H9 (cell line): ENCODE measurements around the gene ZNF512B. TPM values are rescaled to one million over a fixed set of nuclear protein-coding genes. Genes with fewer than 3 reads are reported as not detected.

Experiments used
- DNase-seq: peaks from one replicate; pipeline ENCODE4 v3.0.0-alpha.2; 2017
- H2AFZ ChIP-seq: one replicate; pipeline ENCODE4 v1.6.1; 2013; ENCODE audit warnings: mild to moderate bottlenecking, low read length, control low read depth, moderate library complexity
- H2AK5ac ChIP-seq: 2 replicates; pipeline ENCODE4 v1.6.1; 2013; ENCODE audit warnings: low read length, control low read depth, mixed read lengths; ENCODE audit not compliant: insufficient read length
- H2BK120ac ChIP-seq: one replicate; pipeline ENCODE4 v1.6.1; 2013; ENCODE audit warnings: low read depth, mild to moderate bottlenecking, low read length, control low read depth, inconsistent platforms; ENCODE audit not compliant: poor library complexity, severe bottlenecking
- H2BK12ac ChIP-seq: 2 replicates; pipeline ENCODE4 v1.6.1; 2013; ENCODE audit warnings: low read length, control low read depth, mixed read lengths, low read depth; ENCODE audit not compliant: insufficient read length
- H2BK15ac ChIP-seq: 2 replicates; pipeline ENCODE4 v1.6.1; 2013; ENCODE audit warnings: low read depth, low read length, control low read depth
- H2BK20ac ChIP-seq: one replicate; pipeline ENCODE4 v1.6.1; 2013; ENCODE audit warnings: low read depth, mild to moderate bottlenecking, low read length, control low read depth, inconsistent platforms; ENCODE audit not compliant: poor library complexity, severe bottlenecking
- H2BK5ac ChIP-seq: 2 replicates; pipeline ENCODE4 v1.6.1; 2013; ENCODE audit warnings: low read length, control low read depth, mixed read lengths; ENCODE audit not compliant: insufficient read length
- H3K14ac ChIP-seq: 2 replicates; pipeline ENCODE4 v1.6.1; 2013; ENCODE audit warnings: low read length, control low read depth; ENCODE audit not compliant: insufficient read depth
- H3K18ac ChIP-seq: 2 replicates; pipeline ENCODE4 v1.6.1; 2013; ENCODE audit warnings: low read depth, mild to moderate bottlenecking, mixed read lengths, low read length, control low read depth; ENCODE audit not compliant: insufficient read length
- H3K23ac ChIP-seq: 2 replicates; pipeline ENCODE4 v1.6.1; 2013; ENCODE audit warnings: low read length, control low read depth, mixed read lengths, low read depth; ENCODE audit not compliant: insufficient read length
- H3K23me2 ChIP-seq: 2 replicates; pipeline ENCODE4 v1.6.1; 2013; ENCODE audit warnings: low read depth, mild to moderate bottlenecking, mixed read lengths, low read length, control low read depth; ENCODE audit not compliant: insufficient read length, poor library complexity, severe bottlenecking
- H3K27ac ChIP-seq: 2 replicates; pipeline ENCODE4 v1.5.1; 2013; ENCODE audit warnings: low read length, control low read depth, mixed read lengths, low read depth; ENCODE audit not compliant: insufficient read length
- H3K27me3 ChIP-seq: 2 replicates; pipeline ENCODE4 v1.6.1; 2013; ENCODE audit warnings: low read length, control low read depth, inconsistent platforms; ENCODE audit not compliant: insufficient read depth
- H3K4ac ChIP-seq: 2 replicates; pipeline ENCODE4 v1.6.1; 2013; ENCODE audit warnings: low read depth, mild to moderate bottlenecking, control low read depth, inconsistent platforms, low read length, moderate library complexity
- H3K4me1 ChIP-seq: 2 replicates; pipeline ENCODE4 v1.6.1; 2013; ENCODE audit warnings: low read length, control low read depth, inconsistent platforms; ENCODE audit not compliant: insufficient read depth
- H3K4me2 ChIP-seq: 2 replicates; pipeline ENCODE4 v1.6.1; 2013; ENCODE audit warnings: low read length, control low read depth, mixed read lengths; ENCODE audit not compliant: insufficient read length, insufficient read depth
- H3K56ac ChIP-seq: 2 replicates; pipeline ENCODE4 v1.6.1; 2013; ENCODE audit warnings: low read depth, mild to moderate bottlenecking, mixed read lengths, low read length, control low read depth; ENCODE audit not compliant: insufficient read length
- H3K79me1 ChIP-seq: 2 replicates; pipeline ENCODE4 v1.6.1; 2013; ENCODE audit warnings: low read depth, mild to moderate bottlenecking, moderate library complexity, low read length, control low read depth, inconsistent platforms; ENCODE audit not compliant: insufficient read depth, poor library complexity, severe bottlenecking
- H3K79me2 ChIP-seq: 2 replicates; pipeline ENCODE4 v1.6.1; 2013; ENCODE audit warnings: low read length, control low read depth, inconsistent platforms; ENCODE audit not compliant: insufficient read depth
- H3K9ac ChIP-seq: 2 replicates; pipeline ENCODE4 v1.6.1; 2013; ENCODE audit warnings: low read length, control low read depth, mixed read lengths; ENCODE audit not compliant: insufficient read length; ENCODE audit errors: extremely low read depth
- H3K9me3 ChIP-seq: one replicate; pipeline ENCODE4 v1.6.1; 2013; ENCODE audit warnings: low read depth, low read length, inconsistent platforms; ENCODE audit not compliant: control insufficient read depth
- H3T11ph ChIP-seq: one replicate; pipeline ENCODE4 v1.6.1; 2013; ENCODE audit warnings: mild to moderate bottlenecking, low read length, control low read depth, inconsistent platforms
- H4K20me1 ChIP-seq: one replicate; pipeline ENCODE4 v1.6.1; 2013; ENCODE audit not compliant: control insufficient read depth, insufficient read length, insufficient read depth
- H4K5ac ChIP-seq: 2 replicates; pipeline ENCODE4 v1.6.1; 2013; ENCODE audit warnings: low read depth, mild to moderate bottlenecking, mixed read lengths, low read length, control low read depth; ENCODE audit not compliant: insufficient read length
- H4K8ac ChIP-seq: replicated peaks from 2 replicates; pipeline ENCODE4 v1.6.1; 2013; ENCODE audit warnings: low read length, control low read depth, mixed read lengths, low read depth; ENCODE audit not compliant: insufficient read length
- H4K91ac ChIP-seq: 2 replicates; pipeline ENCODE4 v1.6.1; 2013; ENCODE audit warnings: low read depth, mild to moderate bottlenecking, moderate library complexity, mixed read lengths, low read length, control low read depth; ENCODE audit not compliant: insufficient read length
- H3K27ac Mint-ChIP-seq, 3 experiments: 2 replicates in 2 of 3; 3 replicates in 1 of 3; pipeline ENCODE4 v1.8.0; 2020 to 2021; ENCODE audit warnings: mixed read lengths in 3 of 3, mild to moderate bottlenecking in 1 of 3, moderate library complexity in 1 of 3
- H3K27me3 Mint-ChIP-seq: 2 replicates; pipeline ENCODE4 v1.8.0; 2021; ENCODE audit warnings: low read depth, mild to moderate bottlenecking, moderate library complexity, mixed read lengths
- H3K36me3 Mint-ChIP-seq, 3 experiments: 2 replicates in 2 of 3; 3 replicates in 1 of 3; pipeline ENCODE4 v1.8.0; 2020 to 2021; ENCODE audit warnings: low read depth in 3 of 3, mixed read lengths in 3 of 3; ENCODE audit not compliant: insufficient read depth in 1 of 3
- H3K4me1 Mint-ChIP-seq, 2 experiments: 2 replicates each; pipeline ENCODE4 v1.8.0; 2020; ENCODE audit warnings: mixed read lengths in 2 of 2
- H3K4me3 Mint-ChIP-seq, 2 experiments: 2 replicates in 1 of 2; 3 replicates in 1 of 2; pipeline ENCODE4 v1.8.0; 2020 to 2021; ENCODE audit warnings: mild to moderate bottlenecking in 2 of 2, mixed read lengths in 2 of 2, moderate library complexity in 1 of 2
- H3K9me3 Mint-ChIP-seq, 2 experiments: 2 replicates in 1 of 2; 3 replicates in 1 of 2; pipeline ENCODE4 v1.8.0; 2020; ENCODE audit warnings: mild to moderate bottlenecking in 2 of 2, mixed read lengths in 2 of 2, moderate library complexity in 1 of 2
- CTCF ChIP-seq: fragments of 200-600 bp; sonication (generic); conservative IDR thresholded peaks from 3 replicates; pipeline ENCODE4 v1.8.0; 2021; ENCODE audit warnings: antibody characterized with exemption, mild to moderate bottlenecking
- WGBS: extraction: QIAGEN DNeasy Blood & Tissue Kit; methylation state at CpG from one replicate; pipeline ENCODE4 v1.1.7; 2013; ENCODE audit warnings: missing lambda C conversion rate, low lambda C conversion rate, mixed read lengths; ENCODE audit not compliant: insufficient read length; ENCODE audit errors: extremely low coverage; 5-methylcytosine and 5-hydroxymethylcytosine counted together
- total RNA-seq: library from RNA; stranded (reverse); gene quantifications from 2 replicates; pipeline ENCODE4 v1.2.1, GENCODE V29; 2021

ZNF512B gene
- total RNA-seq, 1 experiment from 2014 or later = 46.0 TPM

DNA sequence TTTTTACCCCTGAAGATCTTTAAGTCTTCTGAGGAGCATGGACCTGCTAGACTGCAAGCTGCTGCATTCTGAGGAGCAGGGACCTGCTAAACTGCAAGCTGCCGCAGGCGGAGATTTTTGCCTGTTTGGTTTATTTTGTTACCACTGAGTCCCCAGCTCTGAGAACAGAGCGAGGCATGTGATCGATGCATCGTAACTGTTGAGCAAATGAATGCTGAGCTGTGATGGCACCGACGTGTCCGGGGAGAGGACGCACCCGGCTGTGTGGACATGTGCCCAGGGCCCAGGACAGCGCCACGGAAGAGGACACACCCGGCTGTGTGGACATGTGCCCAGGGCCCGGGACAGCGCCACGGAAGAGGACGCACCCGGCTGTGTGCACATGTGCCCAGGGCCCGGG lies 50.6 kb downstream of the ZNF512B start:
- Histone ChIP-seq H2BK15ac (no peak overlapping the region), H3T11ph (no peak overlapping the region), H3K18ac (no peak overlapping the region), H2BK120ac (no peak overlapping the region), H3K4ac (no peak overlapping the region), H4K91ac (no peak overlapping the region), H2BK20ac (no peak overlapping the region), H3K79me2 (no peaks in the 10 kb centered on the region; the same call in 1 of the 2 replicates), H3K23me2 (no peaks in the 10 kb centered on the region), H4K5ac (no peak overlapping the region), H3K4me2 (no peak overlapping the region), H2BK5ac (no peak overlapping the region), H2BK12ac (no peak overlapping the region), H3K14ac (no peak overlapping the region), H3K56ac (no peak overlapping the region), H3K79me1 (no peaks in the 10 kb centered on the region), H3K9ac (no peak overlapping the region), H3K4me1 (no peaks in the 10 kb centered on the region), H4K8ac (no peak overlapping the region), H3K9me3 (no peaks in the 10 kb centered on the region), H2AFZ (no peak overlapping the region), H3K27ac (no peak overlapping the region), H3K27me3 (no peaks in the 10 kb centered on the region), H3K23ac (no peak overlapping the region), H4K20me1 (no peaks in the 10 kb centered on the region), H2AK5ac (no peak overlapping the region)
- Mint-ChIP-seq H3K36me3 (peaks cover 12 to 30% (median 15%) of the 10 kb centered on the region in 3 experiments; a peak in 6 of 7 replicates), H3K4me1 (no peaks in the 10 kb centered on the region), H3K4me3 (no peak overlapping the region), H3K27me3 (no peaks in the 10 kb centered on the region), H3K27ac (no peak overlapping the region; a peak in 1 of 7 replicates), H3K9me3 (peaks cover 5 to 9% of the 10 kb centered on the region in 2 experiments; a peak in 4 of 5 replicates)
- no CpG with 5 or more reads among the region's 19 CpGs for WGBS
- no peak for TF ChIP-seq CTCF
- no peak for DNase-seq
